Loucy (cell line): ENCODE data around the gene CDK6.

Source experiments
- CTCF ChIP-seq: fragments of 200-600 bp; sonication (generic); conservative IDR thresholded peaks from 2 replicates; pipeline ENCODE4 v1.5.1; 2014; ENCODE audit warnings: mild to moderate bottlenecking, antibody characterized with exemption, low read length
- EZH2phosphoT487 ChIP-seq: fragments of 200-600 bp; IDR thresholded peaks from 2 replicates; pipeline ENCODE4 v1.6.1; 2018; ENCODE audit warnings: antibody characterized with exemption, mild to moderate bottlenecking, moderate library complexity, borderline replicate concordance

- TF ChIP-seq CTCF (no peak), EZH2phosphoT487 (no peak)
These were observed 133.8 kb downstream of the CDK6 start for GRCh38 chr7:92702535-92702934.
